Measurements from ENCODE around the gene KSR1. TPM values are rescaled to one million over a fixed set of nuclear protein-coding genes. Genes with fewer than 3 reads are reported as not detected.

KSR1 gene
- total and polyA plus RNA-seq, 9 of the 15 experiments (the other 6 are each of a cell fraction or from before 2014, with no cell fraction given), result 1.4 to 51.7 (median 18.4) TPM

DNA sequence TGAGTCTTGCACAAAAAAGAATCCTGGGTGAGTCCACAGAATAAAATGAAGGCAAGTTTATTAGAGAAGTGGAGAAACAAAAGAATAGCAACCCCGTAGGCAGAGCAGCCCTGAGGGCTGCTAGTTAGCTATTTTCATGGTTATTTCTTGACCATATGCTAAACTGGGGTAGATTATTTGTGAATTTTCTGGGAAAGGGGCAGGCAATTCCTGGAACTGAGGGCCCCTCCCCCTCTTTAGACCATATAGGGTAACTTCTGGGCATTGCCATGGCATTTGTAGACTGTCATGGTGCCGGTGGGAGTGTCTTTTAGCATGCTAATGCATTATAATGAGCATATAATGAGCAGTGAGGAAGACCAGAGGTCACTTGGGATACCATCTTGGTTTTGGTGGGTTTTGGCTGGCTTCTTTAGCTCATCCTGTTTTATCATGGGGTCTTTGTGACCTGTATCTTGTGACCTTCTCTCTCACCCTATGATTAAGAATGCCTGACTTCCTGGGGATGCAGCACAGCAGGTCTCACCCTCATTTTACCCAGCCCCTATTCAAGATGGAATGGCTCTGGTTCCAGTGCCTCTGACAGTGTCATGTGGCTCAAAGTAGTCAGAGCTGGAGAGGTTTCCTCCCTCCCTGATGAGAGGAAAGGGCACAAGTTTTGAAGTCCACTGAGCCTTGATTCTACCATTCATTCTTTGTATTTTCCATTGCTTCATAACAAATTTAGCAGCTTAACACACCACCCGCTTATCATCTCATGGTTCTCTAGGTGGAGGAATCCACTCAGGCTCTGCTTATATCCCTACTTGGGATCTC is 119.1 kb downstream of the KSR1 start (continued):
- TF ChIP-seq NR2C1 (IDR thresholded peaks at IDR 0.05) (no peak), NR2C1 (tag; IDR thresholded peaks at IDR 0.05) (peak; percentile 95), ZBTB11 (CRISPR knock-in tag; IDR thresholded peaks at IDR 0.05) (0 out of 6 replicates have a peak, but pooled peaks of 1 of the 3 experiments have one; percentile 78), ZNF766 (CRISPR knock-in tag; conservative IDR thresholded peaks at IDR 0.05) (peak; percentile 96), ZNF780A (CRISPR knock-in tag; IDR thresholded peaks at IDR 0.05) (peak; percentile 73; the same call in 1 of the 2 replicates), EHMT2 (IDR thresholded peaks at IDR 0.05) (peak; percentile 44; the same call in 1 of the 2 replicates), TRIM25 (IDR thresholded peaks at IDR 0.05; ENCODE audit: borderline replicate concordance) (no peak), NKRF (IDR thresholded peaks at IDR 0.05; ENCODE audit: borderline replicate concordance) (no peak), E2F3 (CRISPR knock-in tag; IDR thresholded peaks at IDR 0.05) (peak; percentile 95), ZNF436 (CRISPR knock-in tag; IDR thresholded peaks at IDR 0.05) (no peak), HSF4 (CRISPR knock-in tag; IDR thresholded peaks at IDR 0.05; ENCODE audit: borderline replicate concordance) (peak; percentile 93; the same call in 1 of the 2 replicates), TARDBP (IDR thresholded peaks at IDR 0.05) (0 out of 2 replicates have a peak, but pooled peaks have one; percentile 25), ZNF717 (CRISPR knock-in tag; IDR thresholded peaks at IDR 0.05) (peak; percentile 87; the same call in 1 of the 2 replicates), VEZF1 (CRISPR knock-in tag; IDR thresholded peaks at IDR 0.05) (peak; percentile 59; the same call in 1 of the 2 replicates), RBBP5 (IDR thresholded peaks at IDR 0.05; ENCODE audit: borderline replicate concordance, insufficient read depth, low read length, poor library complexity, severe bottlenecking) (no peak), ASH1L (IDR thresholded peaks at IDR 0.05; ENCODE audit: borderline replicate concordance, low read depth, partially characterized antibody) (no peak), SAFB2 (IDR thresholded peaks at IDR 0.05; ENCODE audit: borderline replicate concordance, low read depth, low read length, severe bottlenecking) (no peak), U2AF1 (optimal IDR thresholded peaks at IDR 0.05; ENCODE audit: low read depth, low read length) (no peak)
